ENCODE results near the gene TAOK1. TPM values are rescaled to one million over a fixed set of nuclear protein-coding genes. Genes with fewer than 3 reads are reported as not detected.

TAOK1 gene
- total and polyA plus RNA-seq, 12 donors: 6.4 to 66.3 (median 46.6) TPM

DNA sequence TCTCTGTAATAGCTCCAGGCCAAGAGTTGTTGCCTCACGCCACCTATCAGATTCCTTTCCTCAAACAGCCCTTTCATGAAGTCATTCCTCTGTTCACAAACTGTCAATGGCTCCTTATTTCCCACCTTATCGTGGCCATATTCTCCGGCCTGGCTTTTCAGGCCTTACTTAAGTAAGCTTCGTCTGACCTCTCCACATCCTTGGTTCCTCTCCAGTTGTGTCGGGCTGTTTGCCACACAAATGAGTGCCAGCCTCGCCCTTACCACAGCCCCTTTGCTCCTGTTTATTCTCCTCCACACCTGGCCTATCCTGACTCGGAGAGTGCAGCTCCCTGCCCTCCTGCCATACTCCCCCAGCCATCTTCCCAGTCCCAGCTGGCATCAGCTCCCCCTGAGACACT lies 180.4 kb downstream of the TAOK1 start:
- TF ChIP-seq CTCF (IDR thresholded peaks at IDR 0.05) (no peak), POLR2A (IDR thresholded peaks at IDR 0.05) (no peak)
- H3K27ac ChIP-seq: no peak overlapping the region
- H3K4me3 ChIP-seq: no peak overlapping the region
- WGBS, 4 donors: 89 to 96% (median 92%) methylated on average over 7 of the region's 7 CpGs
- H3K27me3 ChIP-seq: no peaks in the 10 kb centered on the region
- H3K4me1 ChIP-seq (replicated peaks in 1 of 2): peaks cover 33 to 40% of the 10 kb centered on the region in 2 donors
- DNase-seq: peak in 3 of 7 donors; percentile 11 to 21 (median 15)
- no peaks in the 10 kb centered on the region for H3K9me3 ChIP-seq (replicated peaks in 1 of 3)
- H3K36me3 ChIP-seq (replicated peaks in 1 of 2): peaks cover 0 to 20% of the 10 kb centered on the region in 2 donors
- intact Hi-C loops (cut with DNase I): no loop called here

DNA sequence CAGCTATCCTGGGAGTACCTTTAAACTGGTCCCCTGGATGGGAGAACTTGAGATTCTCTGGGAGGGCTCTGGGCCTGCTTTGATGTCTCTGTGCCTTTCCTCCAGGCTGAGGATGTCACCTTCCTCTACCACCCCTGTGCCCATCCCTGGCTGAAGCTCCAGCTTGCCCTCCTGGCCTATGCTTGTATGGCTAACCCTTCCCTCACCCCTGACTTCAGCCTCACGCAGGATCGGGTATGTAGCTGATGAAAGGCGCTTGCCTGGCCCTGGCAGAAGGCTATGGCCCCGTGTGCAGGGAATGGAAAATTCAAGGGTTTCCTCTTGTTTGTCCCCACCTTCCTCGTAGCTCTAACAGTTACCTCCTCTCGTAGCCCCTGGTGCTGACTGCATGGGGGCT lies 181.3 kb downstream of the TAOK1 start:
- H3K4me1 ChIP-seq (replicated peaks in 1 of 2): peaks cover 29 to 31% of the 10 kb centered on the region in 2 donors
- 92 to 94% (median 94%) methylated on average over 6 of the region's 6 CpGs for WGBS, 4 donors
- no peaks in the 10 kb centered on the region for H3K9me3 ChIP-seq (replicated peaks in 1 of 3)
- H3K27me3 ChIP-seq: no peaks in the 10 kb centered on the region
- H3K36me3 ChIP-seq (replicated peaks in 1 of 2): peaks cover 0 to 30% of the 10 kb centered on the region in 2 donors
- intact Hi-C loops (cut with DNase I): no loop called here
- no peak overlapping the region for H3K4me3 ChIP-seq
- peak overlapping the region in 1 of 5 donors; percentile 76 for H3K27ac ChIP-seq
- TF ChIP-seq POLR2A (IDR thresholded peaks at IDR 0.05): no peak
- peak in 3 of 7 donors; percentile 15 to 21 (median 15) for DNase-seq

- intact Hi-C loops (cut with DNase I): no loop called here
- Histone ChIP-seq H3K4me1 (replicated peaks in 1 of 2) (peaks cover 29% of the 10 kb centered on the region in 2 donors), H3K27me3 (no peaks in the 10 kb centered on the region), H3K36me3 (replicated peaks in 1 of 2) (peaks cover 0 to 35% of the 10 kb centered on the region in 2 donors), H3K4me3 (peak overlapping the region in 1 of 4 donors; percentile 49), H3K27ac (peak overlapping the region in 3 of 5 donors; percentile 44 to 76 (median 49)), H3K9me3 (replicated peaks in 1 of 3) (no peaks in the 10 kb centered on the region)
- 29 to 66% (median 33%) methylated on average over 13 to 30 of the region's 30 CpGs for WGBS, 4 donors
- DNase-seq: peak in 6 of 7 donors; percentile 27 to 64 (median 56)
- no peak for TF ChIP-seq CTCF (IDR thresholded peaks at IDR 0.05)
- no peak for TF ChIP-seq POLR2A (IDR thresholded peaks at IDR 0.05)
Observed at GRCh38 chr17:29571883-29572681, 181.9 kb downstream of the TAOK1 start.

- Histone ChIP-seq H3K27ac (peak overlapping the region in 3 of 5 donors; percentile 44 to 76 (median 49)), H3K27me3 (no peaks in the 10 kb centered on the region), H3K4me3 (peak overlapping the region in 1 of 4 donors; percentile 49), H3K9me3 (replicated peaks in 1 of 3) (no peaks in the 10 kb centered on the region), H3K36me3 (replicated peaks in 1 of 2) (peaks cover 0 to 42% of the 10 kb centered on the region in 2 donors), H3K4me1 (replicated peaks in 1 of 2) (peaks cover 22 to 24% of the 10 kb centered on the region in 2 donors)
- WGBS, 4 donors: 18 to 64% (median 30%) methylated on average over 15 to 62 of the region's 62 CpGs
- peak; percentile 49 to 80 (median 63) for DNase-seq
- intact Hi-C loops (cut with DNase I): no loop called here
- TF ChIP-seq CTCF (IDR thresholded peaks at IDR 0.05) (peak; percentile 45 to 83 (median 63)), POLR2A (IDR thresholded peaks at IDR 0.05) (no peak)
Observed at GRCh38 chr17:29572691-29573557, 182.8 kb downstream of the TAOK1 start.

All from adrenal gland (tissue), 12 donors.